ENCODE data around the gene SPPL3. TPM values are rescaled to one million over a fixed set of nuclear protein-coding genes. Genes with fewer than 3 reads are reported as not detected.

Gene SPPL3
- polyA plus RNA-seq, 3 donors = 76.5 to 85.2 (median 84.3) TPM

- no peak for DNase-seq (ENCODE audit: extremely low read depth in 1 of 11, low read depth in 9 of 11, low spot score in 4 of 11)
These were observed 181.4 kb downstream of the SPPL3 start for GRCh38 chr12:120722784-120723183.

GRCh38 chr12:120721866-120722265 lies 182.3 kb downstream of the SPPL3 start:
- no peak for DNase-seq (ENCODE audit: extremely low read depth in 1 of 11, low read depth in 9 of 11, low spot score in 4 of 11)

GRCh38 chr12:120720987-120721801 lies 183.0 kb downstream of the SPPL3 start:
- DNase-seq (ENCODE audit: extremely low read depth in 1 of 11, low read depth in 9 of 11, low spot score in 4 of 11) = no peak

- no peak for DNase-seq (ENCODE audit: extremely low read depth in 1 of 11, low read depth in 9 of 11, low spot score in 4 of 11)
These were observed 183.7 kb downstream of the SPPL3 start for GRCh38 chr12:120720234-120720986.

- DNase-seq (ENCODE audit: extremely low read depth in 1 of 11, low read depth in 9 of 11, low spot score in 4 of 11) = no peak
These were observed 184.5 kb downstream of the SPPL3 start for GRCh38 chr12:120719496-120720233.

- peak in 1 of 11 donors; percentile 9 for DNase-seq (ENCODE audit: extremely low read depth in 1 of 11, low read depth in 9 of 11, low spot score in 4 of 11)
These were observed 185.1 kb downstream of the SPPL3 start for GRCh38 chr12:120719072-120719471.

- DNase-seq (ENCODE audit: extremely low read depth in 1 of 11, low read depth in 9 of 11, low spot score in 4 of 11) = no peak
These were observed 186.1 kb downstream of the SPPL3 start for GRCh38 chr12:120718055-120718454.

GRCh38 chr12:120713861-120714482 lies 190.2 kb downstream of the SPPL3 start:
- DNase-seq (ENCODE audit: extremely low read depth in 1 of 11, low read depth in 9 of 11, low spot score in 4 of 11) = peak; percentile 49 to 84 (median 62)

- no peak for DNase-seq (ENCODE audit: extremely low read depth in 1 of 11, low read depth in 9 of 11, low spot score in 4 of 11)
These were observed 191.5 kb downstream of the SPPL3 start for GRCh38 chr12:120712610-120713009.

Other genes with a start within 250 kb of the SPPL3 start
- gene MLEC, start 217.2 kb downstream of the SPPL3 start, polyA plus RNA-seq (ENCODE audit: insufficient read length in 3 of 3) = 100 to 1,000 TPM; 172 to 190 (median 187) TPM
- 10 to 100 TPM; 65.3 to 81.1 (median 77.9) TPM for gene UNC119B, start 193.9 kb downstream of the SPPL3 start, polyA plus RNA-seq (ENCODE audit: insufficient read length in 3 of 3)
- 10 to 100 TPM; 15.3 to 24.4 (median 23.0) TPM for gene ACADS, start 178.5 kb downstream of the SPPL3 start, polyA plus RNA-seq (ENCODE audit: insufficient read length in 3 of 3)
- 10 to 100 TPM; 12.8 to 21.6 (median 18.3) TPM for gene HNF1A, start 74.2 kb upstream of the SPPL3 start, polyA plus RNA-seq (ENCODE audit: insufficient read length in 3 of 3)
- gene C12orf43, start 112.1 kb upstream of the SPPL3 start, polyA plus RNA-seq (ENCODE audit: insufficient read length in 3 of 3) = 10 to 100 TPM; 14.6 to 18.3 (median 16.7) TPM
- under 1 TPM; 0.09 to 0.21 (median 0.12) TPM for gene OASL, start 134.9 kb upstream of the SPPL3 start, polyA plus RNA-seq (ENCODE audit: insufficient read length in 3 of 3)
- 1 to 10 TPM in 1 of 3 donors, under 1 TPM in 2; 0.79 to 1.1 (median 0.97) TPM for gene P2RX7, start 228.5 kb upstream of the SPPL3 start, polyA plus RNA-seq (ENCODE audit: insufficient read length in 3 of 3)